NCI-H1092 (cell line): ENCODE measurements around the gene GATB.
"Not testable (repeated sequence)": the region's sequence is repeated elsewhere in the genome, so short reads cannot be mapped to it uniquely, and the experiment has no call there.

Source experiments
- DNase-seq: peaks from one replicate; lab custom pipeline; 2025; lab: John Stamatoyannopoulos, UW

The GATB gene

DNA sequence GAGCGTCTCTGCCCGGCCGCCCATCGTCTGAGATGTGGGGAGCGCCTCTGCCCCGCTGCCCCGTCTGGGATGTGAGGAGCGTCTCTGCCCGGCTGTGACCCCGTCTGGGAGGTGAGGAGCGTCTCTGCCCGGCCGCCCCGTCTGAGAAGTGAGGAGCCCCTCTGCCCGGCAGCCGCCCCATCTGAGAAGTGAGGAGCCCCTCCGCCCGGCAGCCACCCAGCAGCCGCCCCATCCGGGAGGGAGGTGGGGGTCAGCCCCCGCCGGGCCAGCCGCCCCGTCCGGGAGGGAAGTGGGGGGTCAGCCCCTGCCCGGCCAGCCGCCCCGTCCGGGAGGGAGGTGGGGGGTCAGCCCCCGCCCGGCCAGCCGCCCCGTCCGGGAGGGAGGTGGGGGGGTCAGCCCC, 29.1 kb downstream of the GATB start:
- DNase-seq = not testable (repeated sequence)

DNA sequence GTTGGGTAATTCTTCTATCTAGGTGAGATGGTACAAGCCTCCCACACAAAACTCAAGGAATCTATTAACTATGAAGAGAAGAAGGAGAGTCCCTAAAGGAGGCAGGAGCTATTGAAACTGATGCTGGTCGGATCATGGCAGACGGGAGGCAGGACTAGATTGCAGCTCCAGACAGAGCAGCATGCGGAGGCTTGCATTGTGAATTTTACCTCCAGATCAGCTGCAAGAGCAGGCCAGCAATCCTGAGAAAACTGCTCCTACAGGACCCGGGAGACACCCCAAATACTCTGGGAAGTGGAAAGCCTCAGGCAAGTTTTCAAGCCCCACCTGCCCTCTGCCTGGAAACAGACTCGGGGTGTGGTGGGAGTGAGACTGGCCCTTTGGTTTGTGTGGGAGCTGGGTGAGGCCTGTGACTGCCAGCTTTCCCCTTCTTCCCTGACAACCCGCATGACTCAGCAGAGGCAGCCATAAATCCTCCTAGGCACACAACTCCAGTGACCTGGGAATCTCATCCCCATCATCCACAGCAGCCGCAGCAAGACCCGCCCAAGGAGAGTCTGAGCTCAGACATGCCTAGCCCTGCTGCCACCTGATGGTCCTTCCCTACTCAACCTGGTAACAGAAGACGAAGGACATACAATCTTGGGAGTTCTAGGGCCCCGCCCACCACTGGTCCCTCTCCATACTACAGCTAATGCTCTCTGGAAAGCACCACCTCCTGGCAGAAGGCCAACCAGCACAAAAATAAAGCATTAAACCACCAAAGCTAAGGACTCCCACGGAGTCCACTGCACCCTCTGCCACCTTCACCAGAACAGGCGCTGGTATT, 30.9 kb downstream of the GATB start:
- no peak for DNase-seq

DNA sequence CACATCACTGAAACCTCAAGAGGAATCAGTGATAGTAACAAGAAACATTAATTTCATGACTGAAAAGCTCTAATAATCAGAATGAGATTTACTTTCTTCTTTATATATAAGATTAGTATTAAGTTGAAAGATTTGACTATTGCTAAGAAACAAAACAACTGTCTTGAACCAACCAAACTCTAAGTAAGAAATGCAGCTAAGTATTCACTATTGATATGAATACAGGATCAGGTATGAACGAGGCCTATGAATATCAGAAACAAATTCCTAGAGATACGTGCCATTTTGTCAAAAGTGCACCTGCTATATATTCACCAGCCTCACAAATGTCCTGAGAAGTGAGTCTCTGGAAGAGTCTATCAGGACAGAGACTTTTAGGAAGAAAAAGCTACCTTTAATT, 32.1 kb downstream of the GATB start:
- DNase-seq = no peak

DNA sequence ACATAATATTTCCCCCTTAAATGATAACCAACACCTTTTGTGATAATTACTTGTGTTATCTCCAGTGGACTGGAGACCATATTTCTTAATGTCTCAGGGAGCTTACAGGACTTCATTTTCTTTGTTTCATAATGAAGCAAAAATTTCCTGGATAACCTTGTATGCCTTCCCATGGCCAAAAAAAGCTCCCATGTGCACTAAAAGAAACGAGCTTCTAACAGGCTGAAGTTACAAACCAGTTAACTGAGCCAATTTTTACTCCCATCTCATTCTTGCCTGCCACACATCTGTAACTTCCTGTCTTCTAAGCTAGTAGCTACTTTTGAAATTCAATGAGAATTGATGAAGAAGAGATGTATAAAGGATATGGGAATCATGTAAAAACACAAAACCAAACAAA, 32.8 kb downstream of the GATB start:
- no peak for DNase-seq

DNA sequence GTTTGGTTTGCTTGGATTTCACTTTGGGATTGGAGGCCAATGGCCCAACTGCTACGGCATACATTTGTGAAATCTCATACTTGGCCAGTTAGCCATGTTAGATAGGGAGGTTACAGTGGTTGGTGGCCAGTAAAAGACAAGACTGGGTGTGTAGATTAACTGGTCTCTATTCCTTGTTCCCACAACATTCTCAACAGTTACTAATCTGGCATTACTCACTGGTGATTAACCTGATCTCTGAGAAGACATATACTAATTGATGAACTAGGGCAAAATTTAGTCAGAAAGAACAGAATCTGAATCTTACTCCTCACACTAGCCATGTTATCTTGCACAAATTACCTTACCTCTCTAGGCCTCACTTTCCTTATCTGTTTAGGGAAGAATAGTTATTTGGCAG, 33.4 kb downstream of the GATB start:
- no peak for DNase-seq

DNA sequence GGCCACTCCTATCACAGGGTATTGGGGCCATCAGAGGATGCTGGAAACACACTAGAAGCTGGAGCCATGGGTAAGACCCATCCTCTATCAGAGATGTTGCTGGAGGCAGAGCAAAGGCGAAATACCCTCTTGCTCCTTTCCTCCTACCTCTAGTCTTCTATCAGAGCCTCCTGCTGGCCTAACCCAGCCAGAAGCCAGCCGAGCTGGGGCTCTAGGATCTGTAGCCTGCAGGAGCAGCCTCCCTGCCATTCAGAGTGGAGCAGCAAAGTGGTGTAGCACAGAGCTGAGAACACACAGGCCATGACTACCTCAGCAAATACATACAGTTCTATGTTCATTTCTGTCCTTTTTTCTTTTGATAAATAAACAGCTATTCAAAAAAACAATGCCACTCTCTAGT, 35.7 kb downstream of the GATB start:
- DNase-seq = no peak

DNA sequence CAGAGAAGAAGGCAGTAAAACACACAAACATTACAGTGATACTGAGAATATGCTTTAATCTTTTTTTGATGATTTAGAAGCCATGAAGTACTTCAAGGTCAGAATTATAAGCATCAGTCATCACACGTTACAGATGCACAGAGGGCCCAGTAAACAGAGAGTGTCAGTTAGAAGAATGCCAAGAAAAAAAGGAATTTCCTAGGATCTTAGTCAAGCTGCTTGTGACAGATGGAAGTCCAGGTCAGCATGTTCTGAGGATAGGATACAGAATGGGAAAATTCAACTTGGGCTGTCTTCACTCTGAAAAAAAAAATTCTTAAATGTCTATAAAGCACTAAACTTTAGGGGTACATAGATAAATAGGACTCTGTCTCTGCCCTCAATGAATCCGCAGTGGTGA, 38.9 kb downstream of the GATB start:
- no peak for DNase-seq

DNA sequence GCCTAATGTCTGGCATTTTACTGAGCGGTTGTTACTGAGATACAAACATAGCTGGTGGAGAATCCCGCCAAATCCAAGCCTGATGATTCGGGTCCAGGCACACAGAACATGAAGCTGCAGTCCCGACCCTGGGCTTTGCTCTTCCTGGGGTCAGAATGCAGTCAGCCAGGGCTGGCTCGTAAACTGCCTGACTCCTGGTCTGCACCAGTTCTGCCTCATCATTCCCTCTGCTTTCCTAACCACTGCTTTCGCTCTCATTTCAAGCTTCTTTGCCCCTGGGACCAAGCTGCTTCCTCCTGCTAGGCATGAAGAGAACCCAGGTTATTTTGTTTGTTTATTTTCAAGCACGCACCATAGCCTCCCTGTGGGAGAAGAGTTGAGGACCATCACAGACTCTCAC, 39.3 kb downstream of the GATB start:
- DNase-seq = no peak

DNA sequence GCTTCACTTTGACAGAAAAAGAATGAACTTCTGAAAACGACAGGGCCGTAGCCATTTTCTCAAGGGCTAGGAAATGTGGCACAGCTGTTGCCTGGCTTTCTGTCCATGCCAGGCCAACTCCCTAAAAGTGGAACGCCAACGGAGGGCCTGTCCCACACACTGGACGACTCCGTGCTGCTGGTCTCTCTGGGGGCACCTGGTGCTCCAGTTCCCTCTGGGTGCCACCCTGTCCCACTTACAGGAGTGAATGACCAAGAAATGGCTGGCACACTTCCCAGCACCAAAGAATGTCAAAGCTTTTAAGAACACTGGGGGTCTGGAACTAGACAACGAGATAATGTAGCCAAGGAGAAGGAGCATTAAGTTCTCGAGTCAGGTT, 40.9 kb downstream of the GATB start:
- DNase-seq = no peak

DNA sequence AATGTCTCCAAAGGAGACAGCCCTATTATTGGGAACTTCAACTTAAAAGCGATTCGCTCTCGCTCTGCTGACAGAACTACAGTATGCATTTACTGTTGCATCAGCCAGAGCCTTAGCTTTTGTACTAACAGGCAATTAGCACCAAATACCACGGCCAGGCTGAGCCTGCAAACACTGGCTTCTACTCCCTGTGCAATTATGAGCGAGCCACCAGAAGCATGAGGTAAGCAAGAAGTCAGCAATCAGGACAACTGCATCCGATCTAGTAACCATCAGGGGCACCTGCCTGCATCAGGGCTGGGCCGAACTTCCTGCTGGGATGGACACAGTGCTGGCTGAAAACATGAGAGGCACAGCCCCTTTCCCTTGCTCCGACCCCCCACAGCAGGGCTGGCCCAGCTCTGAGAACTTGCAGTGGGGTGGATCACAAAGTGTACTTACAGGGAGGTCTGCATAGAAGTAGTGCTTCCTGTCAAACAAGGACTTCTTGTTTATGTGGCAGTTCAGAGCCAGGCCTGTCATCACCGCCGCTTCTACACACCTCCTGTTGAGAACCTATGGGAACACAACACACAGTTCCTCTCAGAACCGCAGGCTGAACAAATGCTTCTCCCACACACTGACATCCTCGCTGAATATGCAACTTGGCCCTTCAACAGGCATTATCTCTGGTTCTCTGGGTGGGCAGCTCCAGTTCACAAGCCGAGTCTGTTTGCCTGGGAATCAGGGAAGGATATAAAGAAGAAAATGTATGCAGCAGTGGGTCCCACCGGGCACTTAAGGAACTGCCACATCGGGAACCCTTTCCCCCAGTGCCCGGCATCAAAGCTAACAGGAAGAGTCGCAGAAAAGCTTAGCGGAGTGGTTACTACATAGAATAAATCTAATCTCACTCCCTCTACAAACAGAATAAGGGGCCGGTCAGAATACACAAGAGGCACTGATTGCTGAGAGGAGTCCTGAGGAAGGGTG, 41.5 kb downstream of the GATB start:
- no peak for DNase-seq

DNA sequence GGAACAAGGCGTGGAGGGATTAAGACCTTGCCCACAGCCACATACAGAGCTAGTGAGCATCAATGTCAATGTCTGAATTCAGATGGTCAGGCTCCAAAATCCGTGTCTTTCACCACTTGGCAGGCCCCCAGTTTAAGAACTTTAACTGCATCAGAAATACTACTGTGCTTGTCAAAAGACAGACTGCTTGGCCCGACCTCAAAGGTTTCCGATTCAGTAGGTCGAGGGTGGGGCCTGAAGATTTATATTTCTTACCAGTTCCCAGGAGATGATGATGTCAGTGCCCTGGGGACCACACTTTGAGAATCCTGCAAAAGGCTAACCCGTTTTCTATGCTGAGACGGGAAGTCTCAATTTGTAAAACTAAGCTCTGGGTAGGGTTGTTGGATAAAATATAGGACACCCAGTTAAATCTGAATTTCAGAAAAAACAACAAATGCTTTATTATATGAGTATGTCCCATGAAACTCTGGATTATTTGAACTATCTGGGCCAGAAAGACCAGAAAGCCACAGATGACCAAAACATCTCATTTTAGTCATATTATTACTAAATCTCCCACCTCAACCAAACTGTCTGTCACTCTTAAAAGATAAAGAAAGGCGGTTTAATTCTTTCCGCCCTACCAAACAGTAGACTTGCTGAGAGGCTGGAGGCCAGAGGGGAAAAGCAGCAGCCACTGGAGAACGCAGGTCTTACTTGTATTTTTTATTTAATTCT, 42.7 kb downstream of the GATB start:
- DNase-seq = no peak

DNA sequence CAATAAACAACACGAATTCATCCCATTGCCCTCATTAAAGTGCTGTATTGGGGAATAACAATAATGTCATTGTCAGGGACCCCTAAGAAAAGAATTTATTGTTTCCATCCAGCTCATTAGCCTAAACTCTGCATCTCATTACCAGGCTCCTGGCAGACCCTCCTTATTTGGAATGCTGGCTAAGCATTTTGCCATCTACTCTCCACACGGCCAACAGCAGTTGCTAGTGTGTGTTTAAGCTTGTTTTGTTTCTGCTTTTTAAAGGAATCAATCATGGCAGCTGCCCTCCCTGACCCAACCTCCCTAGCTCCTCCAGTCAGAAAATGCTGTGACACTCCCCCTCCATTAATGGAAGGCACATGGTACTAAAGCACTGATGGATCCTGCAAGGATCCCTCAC, 43.5 kb downstream of the GATB start:
- DNase-seq = no peak

DNA sequence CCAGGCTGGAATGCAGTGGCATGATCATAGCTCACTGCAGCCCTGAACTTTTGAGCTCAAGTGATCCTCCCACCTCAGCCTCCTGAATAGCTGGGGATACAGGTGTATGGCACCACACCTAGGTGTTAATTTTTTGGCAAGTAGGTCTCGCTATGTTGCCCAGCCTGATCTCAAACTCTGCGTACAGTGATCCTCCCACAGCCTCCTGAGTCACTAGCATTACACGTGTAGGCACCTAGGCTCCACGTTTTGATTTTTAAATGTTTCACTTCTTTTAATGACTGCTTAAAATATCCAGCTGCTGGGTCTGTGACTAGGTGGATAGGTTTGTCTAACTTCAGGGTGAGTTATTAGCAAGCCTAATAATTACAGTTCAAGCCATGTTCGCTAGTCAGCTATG, 44.5 kb downstream of the GATB start:
- no peak for DNase-seq

DNA sequence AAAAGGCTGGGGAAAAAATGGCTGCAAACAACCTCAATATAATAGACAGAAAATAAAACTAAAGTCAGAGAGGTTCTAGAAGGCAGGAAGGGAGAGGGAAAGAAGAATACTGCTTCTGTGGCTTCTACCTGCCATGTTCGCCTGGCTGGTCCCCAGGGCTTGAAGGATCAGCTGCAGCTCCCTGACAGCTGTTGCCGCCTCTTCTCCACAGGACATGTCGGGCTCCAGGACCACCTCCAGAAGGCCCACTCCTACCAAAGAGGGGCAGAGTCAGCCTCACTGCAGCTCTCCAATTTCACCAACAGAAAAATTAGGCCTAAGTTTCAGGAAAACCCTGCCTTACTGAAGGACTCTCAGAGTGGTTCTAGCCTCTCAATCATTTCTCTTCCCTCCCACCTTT, 44.9 kb downstream of the GATB start:
- DNase-seq = no peak

DNA sequence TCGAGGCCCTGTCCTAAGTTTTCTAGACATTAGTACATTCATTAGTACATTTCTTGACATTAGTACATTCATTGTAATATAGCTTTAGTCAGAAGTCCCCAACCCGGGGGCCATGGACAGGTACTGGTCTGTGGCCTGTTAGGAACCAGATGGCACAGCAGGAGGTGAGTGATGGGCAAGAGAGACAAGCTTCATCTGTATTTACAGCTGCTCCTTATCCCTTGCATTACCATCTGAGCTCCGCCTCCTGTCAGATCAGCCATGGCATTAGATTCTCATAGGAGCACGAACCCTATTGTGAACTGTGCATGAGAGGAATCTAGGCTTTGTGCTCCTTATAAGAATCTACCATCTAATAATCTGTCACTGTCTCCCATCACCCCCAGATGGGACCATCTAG, 48.0 kb downstream of the GATB start:
- no peak for DNase-seq

DNA sequence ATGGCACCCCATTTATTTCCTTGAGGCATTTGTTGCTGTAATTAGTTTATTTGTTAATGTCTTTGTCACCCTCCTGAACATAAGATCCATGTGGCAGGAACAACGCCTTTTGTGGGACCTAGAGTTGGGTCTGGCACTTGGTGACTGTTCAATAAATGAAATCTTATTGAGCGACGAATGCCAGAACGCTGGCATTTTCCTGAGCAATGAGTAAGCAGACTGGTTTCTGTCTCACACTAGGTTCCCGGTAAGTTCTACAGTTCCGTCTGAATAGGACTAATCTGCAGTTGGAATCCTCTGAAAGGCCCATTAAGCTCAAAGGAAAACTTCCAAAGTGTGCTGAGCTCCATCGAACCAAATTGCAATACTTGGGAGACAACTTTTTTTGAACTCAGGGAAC, 49.2 kb downstream of the GATB start:
- DNase-seq = no peak

DNA sequence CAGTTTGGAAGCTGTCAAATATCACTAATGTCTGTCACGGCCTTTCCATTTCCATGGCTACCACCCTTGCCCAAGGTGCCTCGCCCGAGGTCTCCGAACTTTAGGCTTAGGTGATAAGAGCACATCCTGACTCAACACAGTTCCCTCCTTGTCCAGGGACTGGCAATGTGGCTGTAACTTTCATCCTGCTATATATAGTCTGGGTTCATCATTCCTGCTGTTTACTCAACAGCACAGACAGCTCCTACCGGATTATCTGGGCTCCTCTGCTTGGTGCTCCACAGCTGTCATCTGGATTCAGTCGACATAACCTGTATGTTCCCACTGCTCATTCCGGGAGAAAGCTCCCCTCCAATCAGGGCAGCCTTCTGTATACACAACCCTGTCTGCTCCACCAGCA, 51.2 kb downstream of the GATB start:
- DNase-seq = no peak

DNA sequence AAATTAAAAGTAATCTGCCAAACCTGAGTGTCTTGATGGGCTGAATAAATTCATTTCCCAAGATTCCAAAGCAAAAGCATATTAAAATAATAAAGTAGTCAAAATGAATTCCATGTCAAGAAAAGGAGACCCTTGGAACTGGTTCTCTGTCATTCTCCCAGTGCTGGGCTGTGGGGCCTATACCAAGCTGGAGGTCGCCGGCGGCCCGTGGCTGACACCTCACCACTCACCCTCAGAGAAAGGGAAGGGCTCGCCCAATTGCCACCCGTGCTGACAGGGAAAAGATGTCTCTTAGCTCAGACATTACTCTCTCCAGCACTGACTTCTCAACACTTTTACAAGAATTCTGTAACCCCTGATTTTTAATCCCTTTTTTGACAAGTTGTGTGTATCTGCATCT, 51.7 kb downstream of the GATB start:
- no peak for DNase-seq

DNA sequence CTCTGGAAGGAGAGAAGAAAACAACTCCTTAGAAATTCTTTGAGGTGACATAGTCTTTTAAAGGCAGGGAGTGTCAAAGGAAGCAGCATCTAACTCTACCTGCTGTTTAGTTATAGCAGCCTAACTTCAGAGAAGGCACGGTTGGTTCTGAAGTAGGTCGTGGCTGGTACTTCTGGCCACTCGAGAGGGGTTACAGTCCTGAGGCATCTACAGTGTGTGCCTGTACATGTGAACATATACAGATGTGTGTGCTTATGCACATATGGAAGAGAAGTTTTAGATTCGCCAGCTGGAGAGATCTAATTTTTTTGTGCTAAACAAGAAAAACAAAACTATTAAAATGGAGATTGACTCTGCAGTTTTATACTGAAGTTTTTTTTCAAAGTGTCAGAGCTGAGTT, 52.7 kb downstream of the GATB start:
- no peak for DNase-seq

DNA sequence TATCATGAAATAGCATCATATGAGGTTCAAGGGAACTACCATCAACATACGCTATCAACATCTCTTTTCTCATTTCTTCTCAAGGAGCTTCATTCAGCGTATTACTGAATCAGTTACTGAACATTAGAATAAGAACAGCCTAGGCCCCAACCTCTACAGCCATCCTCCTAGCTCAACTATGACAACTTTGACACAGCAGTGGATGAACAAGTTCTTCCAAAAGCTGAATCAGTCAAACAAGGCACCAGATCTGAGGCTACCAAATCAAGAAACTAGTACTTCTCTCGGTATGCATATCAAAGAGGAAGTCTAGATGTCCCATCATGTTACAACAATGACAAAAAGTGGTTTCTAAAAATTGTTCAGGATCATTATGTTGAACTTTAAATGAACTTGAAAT, 57.4 kb downstream of the GATB start:
- no peak for DNase-seq

DNA sequence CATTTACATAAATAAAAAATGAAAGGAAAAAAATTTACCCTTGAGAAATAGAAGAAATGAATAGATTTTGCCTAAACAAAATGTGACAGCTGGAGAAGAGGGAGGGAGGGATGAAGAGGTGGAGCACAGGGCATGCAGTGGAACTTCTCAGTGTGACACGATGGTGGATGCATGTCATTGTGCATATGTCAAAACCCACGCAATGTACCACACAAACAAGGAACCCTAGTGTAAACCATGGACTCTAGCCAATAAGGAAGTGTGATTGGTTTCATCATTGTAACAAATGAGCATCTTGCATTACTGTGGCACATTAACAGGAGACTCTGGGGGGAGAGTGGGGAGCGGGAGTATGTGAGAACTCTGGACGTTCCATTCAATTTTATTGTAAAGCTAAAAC, 58.6 kb downstream of the GATB start:
- DNase-seq = no peak

DNA sequence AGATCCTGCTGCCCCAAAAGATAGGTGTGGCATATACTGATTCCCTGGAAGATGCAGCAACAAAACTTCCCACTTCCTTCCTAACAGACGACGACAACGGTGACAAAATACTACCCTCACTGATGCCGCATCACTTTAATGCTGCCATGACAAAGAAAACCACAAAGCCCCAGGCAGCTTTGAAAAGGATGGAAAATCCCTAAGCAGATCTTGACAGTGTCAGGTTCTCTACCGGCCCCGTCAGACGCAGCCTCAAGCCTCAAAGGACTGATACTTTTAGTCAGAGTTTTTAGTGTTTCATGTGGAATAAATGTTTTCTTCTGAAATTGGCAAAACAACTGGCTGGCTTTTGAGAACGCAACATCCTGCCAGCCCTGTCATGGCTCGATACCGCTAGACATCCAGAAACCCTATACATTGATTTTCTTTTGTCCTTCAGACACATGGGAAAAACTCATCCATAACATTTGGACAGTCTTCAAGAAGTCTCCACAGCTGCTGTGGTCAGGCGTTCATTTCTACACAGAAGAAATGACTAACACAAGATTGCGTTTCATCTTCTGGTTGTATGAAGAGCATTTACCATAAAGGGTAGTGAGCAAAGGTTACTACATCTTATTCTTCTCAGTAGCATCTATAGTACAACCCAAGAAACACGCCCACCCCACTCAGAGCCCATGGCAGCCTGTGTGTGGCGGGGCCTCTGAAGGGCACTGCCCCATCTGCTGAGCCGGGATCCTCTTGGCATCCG, 60.1 kb downstream of the GATB start:
- no peak for DNase-seq
